IMR-90 (cell line): ENCODE data around the gene MRPS35.

Experiments
- POLR2A ChIP-seq: IDR thresholded peaks from 2 replicates; pipeline ENCODE4 v1.6.1; 2012; ENCODE audit warnings: mild to moderate bottlenecking, low read depth, low read length
- SMC3 ChIP-seq: fragments of 150-350 bp; IDR thresholded peaks from 2 replicates; pipeline ENCODE4 v1.6.1; 2016; ENCODE audit warnings: low read depth, mild to moderate bottlenecking, antibody characterized with exemption, low read length, moderate library complexity
- USF2 ChIP-seq: fragments of 150-350 bp; IDR thresholded peaks from 2 replicates; pipeline ENCODE4 v1.6.1; 2017; ENCODE audit warnings: mild to moderate bottlenecking, antibody characterized with exemption, low read length, low read depth
- TF ChIP-seq, protein P1 (sequence below): conservative IDR thresholded peaks from 2 replicates; pipeline ENCODE4 v1.5.1; 2012; ENCODE audit warnings: mild to moderate bottlenecking, low read depth, low read length, improper control_type of control experiment

DNA sequence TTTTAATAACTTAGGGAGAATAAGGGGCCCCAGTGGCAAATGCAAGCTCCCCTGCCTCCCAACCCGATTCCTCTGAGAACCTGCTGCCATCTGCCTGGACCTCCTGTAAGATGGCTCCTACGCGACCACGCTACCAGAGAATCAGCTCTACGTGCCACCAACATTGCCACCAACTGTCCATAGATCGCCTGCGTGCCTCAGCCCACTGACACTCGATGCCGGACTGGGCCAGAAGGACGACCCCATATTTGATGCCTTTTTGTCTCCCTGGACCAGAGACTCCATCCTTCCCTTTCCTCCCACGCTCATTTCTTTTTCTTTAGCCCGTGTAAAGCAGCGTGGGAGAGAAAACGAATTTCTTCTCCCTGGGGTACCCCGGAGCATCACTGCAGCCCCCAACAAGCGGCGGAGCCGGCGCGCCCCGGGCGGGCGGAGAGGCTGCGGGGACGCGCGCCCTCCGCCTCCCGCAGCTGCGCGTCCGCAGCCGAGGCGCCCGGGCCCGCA is 68.8 kb downstream of the MRPS35 start:
- TF ChIP-seq, protein P1, sequence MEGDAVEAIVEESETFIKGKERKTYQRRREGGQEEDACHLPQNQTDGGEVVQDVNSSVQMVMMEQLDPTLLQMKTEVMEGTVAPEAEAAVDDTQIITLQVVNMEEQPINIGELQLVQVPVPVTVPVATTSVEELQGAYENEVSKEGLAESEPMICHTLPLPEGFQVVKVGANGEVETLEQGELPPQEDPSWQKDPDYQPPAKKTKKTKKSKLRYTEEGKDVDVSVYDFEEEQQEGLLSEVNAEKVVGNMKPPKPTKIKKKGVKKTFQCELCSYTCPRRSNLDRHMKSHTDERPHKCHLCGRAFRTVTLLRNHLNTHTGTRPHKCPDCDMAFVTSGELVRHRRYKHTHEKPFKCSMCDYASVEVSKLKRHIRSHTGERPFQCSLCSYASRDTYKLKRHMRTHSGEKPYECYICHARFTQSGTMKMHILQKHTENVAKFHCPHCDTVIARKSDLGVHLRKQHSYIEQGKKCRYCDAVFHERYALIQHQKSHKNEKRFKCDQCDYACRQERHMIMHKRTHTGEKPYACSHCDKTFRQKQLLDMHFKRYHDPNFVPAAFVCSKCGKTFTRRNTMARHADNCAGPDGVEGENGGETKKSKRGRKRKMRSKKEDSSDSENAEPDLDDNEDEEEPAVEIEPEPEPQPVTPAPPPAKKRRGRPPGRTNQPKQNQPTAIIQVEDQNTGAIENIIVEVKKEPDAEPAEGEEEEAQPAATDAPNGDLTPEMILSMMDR: no peak
- TF ChIP-seq POLR2A (no peak), SMC3 (no peak), USF2 (no peak)
